IPS-18a (cell line): ENCODE data around the gene FAM151A.

Experiments
- H3K27ac ChIP-seq: one replicate; pipeline ENCODE4 v1.5.1; 2013; ENCODE audit warnings: low read length
- H3K27me3 ChIP-seq: one replicate; pipeline ENCODE4 v1.6.1; 2013; ENCODE audit warnings: mild to moderate bottlenecking, low read length; ENCODE audit not compliant: control insufficient read depth, insufficient read depth
- H3K36me3 ChIP-seq: one replicate; pipeline ENCODE4 v1.6.1; 2013; ENCODE audit warnings: low read depth, low read length; ENCODE audit not compliant: control insufficient read depth
- H3K4me1 ChIP-seq: one replicate; pipeline ENCODE4 v1.6.1; 2013; ENCODE audit warnings: low read depth, low read length; ENCODE audit not compliant: control insufficient read depth
- H3K4me3 ChIP-seq: one replicate; pipeline ENCODE4 v1.5.1; 2013; ENCODE audit warnings: low read length
- H3K9ac ChIP-seq: one replicate; pipeline ENCODE4 v1.6.1; 2013; ENCODE audit warnings: mild to moderate bottlenecking, low read length, moderate library complexity
- H3K9me3 ChIP-seq: one replicate; pipeline ENCODE4 v1.6.1; 2013; ENCODE audit warnings: low read depth, low read length; ENCODE audit not compliant: control insufficient read depth

Gene FAM151A

DNA sequence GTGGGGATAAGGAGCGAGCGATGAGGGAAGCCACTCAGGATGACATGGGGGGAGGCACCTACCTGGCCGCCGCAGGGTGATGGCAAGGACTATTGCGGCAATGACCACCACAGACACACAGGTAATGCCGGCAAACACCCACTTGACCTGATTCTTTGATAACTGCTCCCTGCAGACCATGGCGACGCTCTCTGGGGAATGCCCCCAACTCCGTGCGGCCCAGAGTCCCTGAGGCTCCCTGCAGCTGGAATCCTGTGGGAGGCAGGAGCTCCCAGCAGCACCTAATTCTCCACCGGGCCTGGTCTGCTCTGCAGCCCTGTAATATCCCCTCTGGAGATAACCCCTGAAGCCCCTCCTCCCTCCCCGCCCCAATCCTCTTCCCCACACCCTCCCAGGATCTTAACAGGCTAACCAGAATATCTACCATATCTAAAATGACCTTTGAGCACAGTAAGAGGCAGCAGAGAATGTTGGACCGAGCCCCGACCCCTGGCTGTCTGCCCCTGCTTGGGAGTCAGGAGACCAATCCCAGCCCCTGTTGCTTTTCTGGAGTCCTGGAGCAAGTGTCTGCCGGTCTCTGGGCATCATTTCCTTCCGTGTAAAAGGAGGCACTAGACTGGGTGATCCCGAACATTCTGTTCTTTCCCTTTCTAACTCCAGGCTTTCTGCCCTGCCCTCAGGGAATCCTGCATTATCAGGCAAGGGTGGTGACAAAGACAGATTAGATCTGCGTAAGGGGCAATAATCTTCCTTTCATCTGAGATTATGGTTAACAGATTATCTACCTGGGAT lies at the start of gene FAM151A:
Gene FAM151A (minus strand): TSS at position 310 of the 792 bp plus-strand sequence. CDS start 130 bp downstream, at position 180.
- Histone ChIP-seq H3K27me3 (no peaks in the 10 kb centered on the region), H3K9ac (no peak within 1 kb of the TSS), H3K4me1 (no peaks in the 10 kb centered on the region), H3K27ac (no peak within 1 kb of the TSS), H3K9me3 (no peaks in the 10 kb centered on the region), H3K36me3 (no peaks in the 10 kb centered on the region), H3K4me3 (no peak within 1 kb of the TSS)

DNA sequence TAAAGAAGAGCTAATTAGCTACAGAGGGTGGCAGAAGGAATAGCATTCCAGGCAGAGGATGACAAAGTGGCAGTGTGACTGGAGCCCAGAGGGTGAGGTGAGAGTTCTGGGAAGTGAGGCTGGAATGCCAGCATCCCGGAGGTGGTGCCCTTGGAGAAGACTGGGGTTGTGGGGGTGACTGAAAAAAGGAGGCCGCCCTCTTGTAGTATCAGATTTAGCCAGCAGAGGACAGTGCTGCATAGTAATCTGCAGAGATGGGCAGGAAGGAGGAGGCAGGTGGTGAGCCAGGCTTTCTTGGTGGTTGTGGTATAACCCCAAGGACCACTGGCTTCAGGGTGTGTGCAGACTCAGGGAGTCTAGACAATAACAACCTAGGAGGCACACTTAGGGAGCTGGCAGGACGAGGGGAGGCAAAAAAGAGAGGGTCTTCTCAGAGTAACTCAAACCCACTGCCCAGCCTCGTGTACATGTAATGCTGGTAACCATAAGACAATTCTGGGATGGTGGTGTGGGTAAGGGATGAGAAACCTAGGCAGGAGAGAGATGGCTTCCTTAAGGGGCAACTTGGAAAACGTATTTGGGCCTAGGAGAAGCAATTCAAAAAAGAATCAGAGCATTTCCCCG lies 48.8 kb upstream of the FAM151A start:
- H3K9ac ChIP-seq, result no peak overlapping the region
- no peaks in the 10 kb centered on the region for H3K4me1 ChIP-seq
- H3K27ac ChIP-seq, result no peak overlapping the region
- H3K4me3 ChIP-seq, result no peak overlapping the region
- no peaks in the 10 kb centered on the region for H3K9me3 ChIP-seq
- no peaks in the 10 kb centered on the region for H3K27me3 ChIP-seq
- no peaks in the 10 kb centered on the region for H3K36me3 ChIP-seq

DNA sequence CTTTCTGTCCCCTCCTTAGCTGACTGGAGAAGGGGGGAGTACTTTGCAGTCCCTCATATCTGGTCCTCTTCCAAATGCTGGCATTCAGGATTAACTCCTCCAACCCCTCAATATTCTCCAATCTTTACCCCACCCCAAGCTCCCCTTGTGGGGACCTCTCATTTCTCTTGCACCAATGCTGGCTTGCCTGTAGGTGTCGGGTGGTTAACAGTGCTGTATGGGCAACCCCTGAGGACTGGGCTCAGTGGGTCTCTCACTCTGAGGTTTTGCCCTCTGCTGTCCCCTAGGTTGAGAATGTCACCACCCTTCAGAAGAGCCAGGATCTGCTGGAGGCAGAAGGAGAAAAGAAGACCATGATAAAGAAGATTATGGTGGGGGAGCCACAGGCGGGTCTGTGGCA lies 45.2 kb upstream of the FAM151A start:
- H3K9ac ChIP-seq, result no peak overlapping the region
- no peaks in the 10 kb centered on the region for H3K4me1 ChIP-seq
- H3K36me3 ChIP-seq, result no peaks in the 10 kb centered on the region
- H3K27me3 ChIP-seq, result no peaks in the 10 kb centered on the region
- no peak overlapping the region for H3K4me3 ChIP-seq
- no peak overlapping the region for H3K27ac ChIP-seq
- H3K9me3 ChIP-seq, result no peaks in the 10 kb centered on the region

DNA sequence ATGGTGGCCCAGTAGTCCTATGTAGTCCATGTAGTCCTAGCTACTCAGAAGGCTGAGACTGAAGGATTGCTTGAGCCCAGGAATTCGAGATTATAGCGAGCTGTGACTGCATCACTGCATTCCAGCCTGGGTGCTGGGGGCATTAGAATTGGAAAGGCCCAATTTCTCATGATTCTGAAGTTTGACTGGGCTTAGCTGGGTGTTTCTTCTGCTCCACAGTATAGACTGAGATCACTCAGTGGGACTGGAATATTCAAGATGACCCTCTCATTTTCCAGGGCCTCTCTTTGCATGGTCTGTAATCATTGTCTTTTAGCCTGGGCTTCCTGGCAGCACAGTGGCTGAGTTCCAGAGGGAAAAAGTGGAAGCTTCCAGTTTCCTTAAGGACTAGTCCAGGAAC lies 44.5 kb upstream of the FAM151A start:
- H3K9ac ChIP-seq, result no peak overlapping the region
- H3K27me3 ChIP-seq, result no peaks in the 10 kb centered on the region
- no peak overlapping the region for H3K27ac ChIP-seq
- H3K36me3 ChIP-seq, result no peaks in the 10 kb centered on the region
- H3K4me1 ChIP-seq, result no peaks in the 10 kb centered on the region
- H3K9me3 ChIP-seq, result no peaks in the 10 kb centered on the region
- H3K4me3 ChIP-seq, result no peak overlapping the region

DNA sequence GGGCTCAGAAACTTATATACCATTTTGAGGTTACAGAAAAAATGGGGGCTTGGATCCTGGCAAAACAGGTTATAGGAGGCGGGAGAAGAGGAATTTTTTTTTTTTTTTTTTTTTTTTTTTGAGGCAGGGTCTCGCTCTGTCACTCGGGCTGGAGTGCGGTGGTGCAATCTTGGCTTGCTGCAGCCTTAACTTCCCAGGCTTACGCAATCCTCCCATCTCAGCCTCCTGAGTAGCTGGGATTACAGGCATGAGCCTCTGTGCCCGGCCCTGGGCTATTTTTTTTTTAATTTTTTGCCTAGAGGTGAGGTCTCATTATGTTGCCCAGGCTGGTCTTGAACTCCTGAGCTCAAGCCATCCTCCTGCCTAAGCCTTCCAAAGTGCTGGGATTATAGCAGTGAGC lies 43.0 kb upstream of the FAM151A start:
- Histone ChIP-seq H3K4me1 (no peaks in the 10 kb centered on the region), H3K9me3 (no peaks in the 10 kb centered on the region), H3K27ac (no peak overlapping the region), H3K4me3 (no peak overlapping the region), H3K36me3 (no peaks in the 10 kb centered on the region), H3K9ac (no peak overlapping the region), H3K27me3 (no peaks in the 10 kb centered on the region)

DNA sequence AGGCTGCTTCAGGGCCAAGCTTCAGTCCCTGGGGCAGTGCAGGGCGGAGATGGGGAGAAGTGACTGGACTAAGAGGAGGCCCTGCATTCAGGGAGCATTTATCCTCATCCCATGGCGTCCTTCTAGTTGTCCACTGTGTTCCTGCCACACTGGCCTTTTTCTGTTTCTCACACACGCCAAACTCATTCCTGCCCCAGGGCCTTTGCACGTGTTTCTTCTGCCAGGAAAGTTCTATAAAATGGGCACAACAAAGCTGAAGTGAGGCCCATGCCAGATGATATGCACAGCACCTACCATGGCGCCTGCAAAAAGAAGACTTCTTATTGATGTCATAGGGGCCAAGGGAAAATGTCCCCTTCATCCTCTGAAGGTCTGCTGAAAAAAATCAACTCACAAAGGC lies 42.5 kb upstream of the FAM151A start:
- Histone ChIP-seq H3K27ac (no peak overlapping the region), H3K9me3 (no peaks in the 10 kb centered on the region), H3K27me3 (no peaks in the 10 kb centered on the region), H3K36me3 (no peaks in the 10 kb centered on the region), H3K4me1 (no peaks in the 10 kb centered on the region), H3K9ac (no peak overlapping the region), H3K4me3 (no peak overlapping the region)

DNA sequence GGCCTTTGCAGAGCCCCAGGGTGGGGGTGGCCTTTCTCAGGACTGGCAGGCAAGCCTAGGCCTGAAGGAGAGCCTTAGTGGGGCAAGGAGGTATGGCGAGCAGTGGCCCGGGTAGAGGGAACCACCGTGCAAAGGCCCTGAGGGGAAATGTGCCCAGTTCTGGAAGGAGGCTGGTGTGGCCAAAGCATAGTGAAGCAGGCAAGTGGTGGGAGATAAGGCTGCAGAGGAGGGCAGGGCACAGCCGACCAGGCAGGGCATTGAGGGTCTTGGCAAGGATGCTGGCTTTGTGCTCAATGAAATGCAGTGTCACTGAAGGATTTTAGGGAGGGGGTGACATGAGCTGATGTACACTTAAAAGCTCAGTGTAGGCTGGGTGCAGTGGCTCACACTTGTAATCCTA lies 41.0 kb upstream of the FAM151A start:
- Histone ChIP-seq H3K4me1 (no peaks in the 10 kb centered on the region), H3K9me3 (no peaks in the 10 kb centered on the region), H3K27me3 (no peaks in the 10 kb centered on the region), H3K27ac (no peak overlapping the region), H3K36me3 (no peaks in the 10 kb centered on the region), H3K9ac (no peak overlapping the region), H3K4me3 (no peak overlapping the region)

DNA sequence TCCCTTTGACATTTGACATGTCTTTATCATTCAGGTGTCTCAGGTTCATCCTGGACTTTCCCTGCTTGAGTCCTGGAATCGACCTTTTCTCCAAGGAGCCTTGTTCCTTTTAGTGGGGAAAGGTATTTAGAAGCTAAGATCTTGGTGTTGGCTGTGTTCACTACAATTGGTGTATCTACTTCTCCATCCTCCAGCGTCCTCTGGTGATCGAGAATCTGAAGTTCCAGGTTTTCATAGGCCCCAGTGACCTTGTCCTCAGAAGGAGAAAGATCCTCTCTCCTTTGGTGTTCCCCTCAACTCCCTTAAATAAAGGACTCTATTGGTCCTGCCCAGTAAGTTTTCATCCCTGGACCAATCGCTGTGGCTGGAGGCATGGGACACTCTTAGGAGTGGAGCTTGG lies 40.4 kb upstream of the FAM151A start:
- H3K27ac ChIP-seq, result no peak overlapping the region
- no peak overlapping the region for H3K4me3 ChIP-seq
- no peaks in the 10 kb centered on the region for H3K4me1 ChIP-seq
- no peaks in the 10 kb centered on the region for H3K27me3 ChIP-seq
- no peak overlapping the region for H3K9ac ChIP-seq
- no peaks in the 10 kb centered on the region for H3K36me3 ChIP-seq
- H3K9me3 ChIP-seq, result no peaks in the 10 kb centered on the region

DNA sequence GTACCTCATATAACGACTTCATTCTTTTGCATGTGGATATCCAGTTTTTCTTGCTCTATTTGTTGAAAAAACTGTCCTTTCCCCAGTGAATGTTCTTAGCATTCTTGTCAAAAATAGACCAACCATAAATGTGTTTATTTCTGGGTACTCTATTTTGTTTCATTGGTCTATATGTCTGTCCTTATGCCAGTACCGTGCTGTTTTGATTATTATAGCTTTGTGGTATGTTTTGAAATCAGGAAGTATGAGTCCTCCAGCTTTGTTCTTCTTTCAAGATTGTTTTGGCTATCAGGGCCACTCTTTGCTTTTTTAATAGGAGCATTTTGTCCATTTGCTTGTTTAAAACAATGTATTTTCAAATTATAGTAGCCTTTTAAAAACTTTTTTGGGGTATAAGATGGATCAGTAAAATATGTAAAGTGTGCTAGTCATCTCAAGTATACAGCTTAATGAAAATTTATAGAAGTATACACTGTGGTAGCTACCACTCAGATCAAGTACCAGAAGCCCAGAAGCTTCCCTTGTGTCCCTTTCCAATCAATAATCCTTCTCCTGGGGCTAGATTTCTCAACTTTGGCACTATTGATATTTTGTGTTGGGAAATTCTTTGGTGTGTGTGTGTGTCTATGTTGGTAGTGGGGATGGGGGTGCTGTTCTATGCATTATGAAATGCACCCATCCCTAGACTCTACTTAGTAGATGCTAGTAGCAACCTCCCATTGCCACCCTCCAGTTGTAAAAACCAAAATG lies 35.0 kb upstream of the FAM151A start:
- Histone ChIP-seq H3K27ac (no peak overlapping the region), H3K4me3 (no peak overlapping the region), H3K4me1 (no peaks in the 10 kb centered on the region), H3K36me3 (no peaks in the 10 kb centered on the region), H3K9ac (no peak overlapping the region), H3K27me3 (no peaks in the 10 kb centered on the region), H3K9me3 (peaks cover 8% of the 10 kb centered on the region)

DNA sequence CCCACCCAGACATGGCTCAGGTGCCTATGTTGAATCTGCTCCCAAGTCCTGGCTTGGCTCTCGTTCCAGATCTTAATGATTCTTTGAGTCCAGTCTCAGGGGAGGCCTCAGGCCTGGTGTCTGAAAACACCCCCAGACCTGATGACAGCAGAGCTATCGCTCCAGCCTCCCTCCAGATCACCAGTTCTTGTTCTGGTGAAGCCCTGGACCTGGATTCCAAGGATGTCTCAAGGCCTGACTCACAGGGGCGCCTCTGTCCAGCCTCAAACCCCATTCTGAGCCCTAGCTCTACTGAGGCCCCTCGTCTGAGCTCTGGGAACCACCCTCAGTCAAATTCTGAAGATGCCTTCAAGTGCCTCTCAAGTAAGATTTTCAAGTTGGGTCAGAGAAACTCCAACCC lies 29.7 kb upstream of the FAM151A start:
- Histone ChIP-seq H3K9ac (no peak overlapping the region), H3K4me3 (no peak overlapping the region), H3K9me3 (peaks cover 1% of the 10 kb centered on the region), H3K27ac (no peak overlapping the region), H3K36me3 (no peaks in the 10 kb centered on the region), H3K4me1 (no peaks in the 10 kb centered on the region), H3K27me3 (no peaks in the 10 kb centered on the region)

DNA sequence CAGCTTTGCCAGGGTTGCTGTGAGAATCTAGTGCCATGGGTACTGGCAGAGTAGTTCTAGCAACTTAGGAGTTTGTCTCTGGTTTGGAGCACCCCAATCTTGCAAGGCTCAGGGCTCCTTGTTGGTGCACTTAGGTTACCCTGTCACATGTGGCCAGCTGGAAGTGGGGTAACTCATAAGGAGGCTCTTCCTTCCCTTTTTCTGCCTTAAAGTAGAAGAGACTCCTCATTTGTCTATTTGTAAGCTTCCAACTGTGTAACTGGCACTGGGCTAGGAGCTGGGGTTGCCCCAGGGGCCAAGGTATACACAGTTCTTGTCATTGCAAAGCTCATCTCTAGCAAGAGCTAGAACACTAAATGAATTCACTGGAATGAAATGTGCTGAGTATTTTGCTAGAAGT lies 28.8 kb upstream of the FAM151A start:
- H3K9ac ChIP-seq, result no peak overlapping the region
- no peaks in the 10 kb centered on the region for H3K27me3 ChIP-seq
- no peaks in the 10 kb centered on the region for H3K4me1 ChIP-seq
- no peaks in the 10 kb centered on the region for H3K9me3 ChIP-seq
- H3K4me3 ChIP-seq, result no peak overlapping the region
- no peaks in the 10 kb centered on the region for H3K36me3 ChIP-seq
- no peak overlapping the region for H3K27ac ChIP-seq
